GM15510 (cell line): ENCODE measurements around the gene PCDH7.

Experiments used
- POLR2A ChIP-seq: IDR thresholded peaks from 3 replicates; pipeline ENCODE4 v1.6.1; 2011; ENCODE audit warnings: borderline replicate concordance; ENCODE audit not compliant: insufficient read length; ENCODE audit errors: extremely low read depth

Gene PCDH7, protein sequence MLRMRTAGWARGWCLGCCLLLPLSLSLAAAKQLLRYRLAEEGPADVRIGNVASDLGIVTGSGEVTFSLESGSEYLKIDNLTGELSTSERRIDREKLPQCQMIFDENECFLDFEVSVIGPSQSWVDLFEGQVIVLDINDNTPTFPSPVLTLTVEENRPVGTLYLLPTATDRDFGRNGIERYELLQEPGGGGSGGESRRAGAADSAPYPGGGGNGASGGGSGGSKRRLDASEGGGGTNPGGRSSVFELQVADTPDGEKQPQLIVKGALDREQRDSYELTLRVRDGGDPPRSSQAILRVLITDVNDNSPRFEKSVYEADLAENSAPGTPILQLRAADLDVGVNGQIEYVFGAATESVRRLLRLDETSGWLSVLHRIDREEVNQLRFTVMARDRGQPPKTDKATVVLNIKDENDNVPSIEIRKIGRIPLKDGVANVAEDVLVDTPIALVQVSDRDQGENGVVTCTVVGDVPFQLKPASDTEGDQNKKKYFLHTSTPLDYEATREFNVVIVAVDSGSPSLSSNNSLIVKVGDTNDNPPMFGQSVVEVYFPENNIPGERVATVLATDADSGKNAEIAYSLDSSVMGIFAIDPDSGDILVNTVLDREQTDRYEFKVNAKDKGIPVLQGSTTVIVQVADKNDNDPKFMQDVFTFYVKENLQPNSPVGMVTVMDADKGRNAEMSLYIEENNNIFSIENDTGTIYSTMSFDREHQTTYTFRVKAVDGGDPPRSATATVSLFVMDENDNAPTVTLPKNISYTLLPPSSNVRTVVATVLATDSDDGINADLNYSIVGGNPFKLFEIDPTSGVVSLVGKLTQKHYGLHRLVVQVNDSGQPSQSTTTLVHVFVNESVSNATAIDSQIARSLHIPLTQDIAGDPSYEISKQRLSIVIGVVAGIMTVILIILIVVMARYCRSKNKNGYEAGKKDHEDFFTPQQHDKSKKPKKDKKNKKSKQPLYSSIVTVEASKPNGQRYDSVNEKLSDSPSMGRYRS (N-terminal part only)

DNA sequence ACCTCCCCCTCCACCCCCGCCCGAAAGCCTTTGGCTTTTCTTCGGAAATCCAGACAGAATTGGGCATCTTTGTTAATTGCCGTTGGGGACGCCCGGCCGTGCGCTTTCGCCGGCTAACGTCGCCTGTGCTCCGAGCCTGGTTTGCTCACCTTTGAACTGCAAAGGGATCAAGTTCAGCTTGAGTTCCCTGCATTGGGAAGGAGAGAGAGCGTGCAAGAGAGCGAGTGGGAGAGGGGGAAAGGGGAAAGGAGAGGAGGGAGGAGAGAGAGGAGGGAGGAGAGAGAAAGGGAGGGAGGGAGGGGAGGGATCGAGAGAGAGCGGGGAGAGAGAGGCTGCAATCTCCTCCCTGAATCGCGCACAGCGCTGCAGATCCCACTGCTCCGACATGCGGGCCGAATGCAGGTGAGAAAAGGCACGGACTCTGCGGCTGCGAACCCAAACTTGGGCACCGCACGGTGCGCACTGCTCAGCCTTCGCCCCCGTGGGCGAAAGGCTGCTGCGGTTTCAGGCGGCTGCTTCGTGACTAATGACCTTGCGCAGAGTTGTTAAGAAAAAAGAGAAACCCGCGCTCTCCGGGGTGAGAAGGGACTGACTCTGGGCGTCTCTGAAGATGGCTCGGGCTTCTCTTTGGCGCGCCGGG lies at the start of gene PCDH7:
TSS of gene PCDH7 (plus strand) at position 349 of the 640 bp plus-strand sequence. CDS start 1,054 bp downstream, outside the sequence.
- TF ChIP-seq POLR2A, result no peak

- TF ChIP-seq POLR2A, result no peak
These were observed 48.2 kb upstream of the PCDH7 start for GRCh38 chr4:30671926-30672448.

DNA sequence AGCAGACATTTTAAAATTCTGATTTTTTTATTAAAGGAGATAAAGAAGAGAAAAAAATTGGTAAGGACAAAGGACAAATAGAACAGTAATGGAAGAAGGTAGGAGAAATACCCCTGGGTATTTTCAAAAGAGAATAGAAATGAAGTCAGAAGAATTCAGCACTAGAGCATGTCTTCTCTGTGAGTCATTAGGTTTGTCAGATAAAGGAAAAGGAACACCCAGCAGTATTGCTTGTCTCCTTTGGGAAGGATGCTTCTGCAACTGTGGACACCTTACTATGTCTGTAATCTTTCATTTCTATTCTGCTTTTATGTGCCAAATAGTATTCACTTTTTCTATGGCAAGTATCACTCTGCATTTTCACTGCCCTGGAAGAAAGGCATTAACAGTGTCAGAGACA lies 24.0 kb upstream of the PCDH7 start:
- TF ChIP-seq POLR2A, result no peak

DNA sequence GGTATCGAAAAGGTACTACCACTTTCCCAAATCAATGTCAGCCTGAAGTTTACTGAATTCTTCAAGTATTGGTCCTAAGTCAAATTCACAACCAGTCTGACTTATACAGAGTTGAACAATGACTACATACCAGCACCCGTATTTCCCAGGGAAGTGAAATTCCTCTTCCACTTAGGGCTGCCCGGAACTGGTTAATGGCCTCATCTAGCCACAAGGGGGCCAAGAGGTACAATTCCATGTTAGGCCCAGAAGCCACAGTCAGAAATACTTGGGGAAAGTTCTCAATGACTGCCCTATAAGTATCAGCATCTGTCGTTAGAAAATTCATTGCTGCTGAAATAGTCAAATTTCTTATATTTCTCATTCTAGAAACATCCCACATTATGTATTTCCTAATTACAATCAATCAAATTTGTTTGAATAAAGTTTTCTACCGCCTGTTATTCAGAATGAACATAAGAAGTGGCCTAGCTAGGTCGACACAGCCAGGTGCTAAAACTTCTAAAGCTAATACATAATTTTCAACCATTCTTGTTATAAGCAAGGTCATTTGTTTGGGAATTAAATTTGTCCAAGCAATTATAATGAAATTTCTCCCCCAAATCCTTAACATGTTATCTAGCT lies 5.6 kb upstream of the PCDH7 start:
- no peak for TF ChIP-seq POLR2A

GRCh38 chr4:30716158-30716557 lies 4.0 kb upstream of the PCDH7 start:
- TF ChIP-seq POLR2A, result no peak

GRCh38 chr4:30716681-30717207 lies 3.4 kb upstream of the PCDH7 start:
- no peak for TF ChIP-seq POLR2A

DNA sequence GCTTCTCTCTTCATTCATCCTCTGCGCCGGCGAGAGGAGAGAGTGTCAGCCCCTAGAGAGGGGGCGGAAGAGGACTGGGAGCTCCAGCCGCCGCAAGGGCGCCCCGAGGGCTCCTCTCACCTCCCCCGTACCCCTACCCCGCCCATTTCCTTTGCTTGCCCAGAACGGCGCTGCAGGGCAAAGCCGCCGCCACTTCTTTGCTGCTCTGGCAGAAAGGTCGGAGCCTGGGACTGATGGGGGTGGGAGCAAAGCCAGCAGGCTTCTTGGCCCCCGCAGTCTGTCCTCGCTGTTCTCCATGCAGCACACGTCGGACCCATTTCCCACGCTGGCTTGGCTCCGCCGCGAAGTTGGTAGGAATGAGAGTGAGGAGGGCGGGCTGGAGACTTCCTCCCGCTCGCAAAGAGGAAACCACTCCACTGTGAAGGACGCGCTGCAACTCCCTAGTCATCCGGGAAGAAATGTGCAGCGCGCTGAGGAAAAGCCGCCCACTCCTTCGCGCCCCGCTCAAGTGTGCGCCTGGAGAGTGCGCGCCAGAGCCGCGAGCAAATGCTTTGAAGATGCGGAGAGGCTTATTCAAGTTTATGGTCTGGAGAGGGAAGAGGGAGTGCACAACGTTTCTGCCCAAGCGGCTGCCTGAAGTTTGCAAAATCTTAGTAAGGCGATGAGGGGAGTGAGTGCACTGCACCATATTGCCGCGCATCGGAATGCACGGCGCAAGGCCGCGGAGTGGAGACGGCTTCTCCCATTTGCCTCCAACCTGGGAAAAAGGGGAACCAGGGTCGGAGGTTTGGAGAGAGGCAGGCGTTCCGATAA lies 2.8 kb upstream of the PCDH7 start:
- TF ChIP-seq POLR2A, result no peak

GRCh38 chr4:30718021-30718542 lies 2.1 kb upstream of the PCDH7 start:
- TF ChIP-seq POLR2A, result no peak

DNA sequence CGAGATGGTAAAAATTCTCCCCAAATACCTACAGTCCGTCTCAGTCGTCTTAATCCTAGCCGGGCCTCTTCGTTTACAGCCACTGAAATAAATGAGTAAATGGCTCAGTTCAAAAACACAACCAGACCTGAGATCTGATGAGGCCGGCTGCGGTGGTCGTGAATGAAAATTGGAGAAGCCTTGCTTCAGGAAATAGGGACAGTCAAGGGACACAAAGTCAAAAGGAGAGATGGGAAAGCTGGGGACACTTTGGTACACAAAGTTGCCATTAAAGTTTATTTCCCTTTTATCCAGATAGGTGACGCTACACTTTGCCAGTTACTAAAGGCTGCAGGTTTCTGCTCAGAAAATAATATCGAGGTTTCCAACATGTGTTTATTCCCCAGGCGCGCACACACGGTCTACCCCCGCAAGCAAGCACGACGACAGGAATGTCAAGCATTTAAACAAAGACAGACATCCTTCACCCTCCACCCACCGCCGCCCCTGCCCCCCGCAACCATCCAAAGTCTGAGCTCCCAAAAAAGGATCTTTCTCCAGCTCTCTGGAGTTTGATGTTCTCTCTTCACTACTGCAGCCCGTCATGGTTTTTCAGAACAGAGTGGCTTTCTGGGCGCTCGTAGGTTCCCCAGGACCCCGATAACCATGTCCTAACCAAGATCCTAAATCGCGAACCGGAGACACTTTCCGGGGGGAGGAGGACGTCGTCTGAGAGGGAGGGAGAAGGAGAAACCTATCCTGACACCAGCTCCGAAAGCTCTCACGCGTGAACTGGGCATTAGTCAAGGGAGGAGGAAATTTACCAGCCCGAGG lies 1.3 kb upstream of the PCDH7 start:
- TF ChIP-seq POLR2A, result no peak

DNA sequence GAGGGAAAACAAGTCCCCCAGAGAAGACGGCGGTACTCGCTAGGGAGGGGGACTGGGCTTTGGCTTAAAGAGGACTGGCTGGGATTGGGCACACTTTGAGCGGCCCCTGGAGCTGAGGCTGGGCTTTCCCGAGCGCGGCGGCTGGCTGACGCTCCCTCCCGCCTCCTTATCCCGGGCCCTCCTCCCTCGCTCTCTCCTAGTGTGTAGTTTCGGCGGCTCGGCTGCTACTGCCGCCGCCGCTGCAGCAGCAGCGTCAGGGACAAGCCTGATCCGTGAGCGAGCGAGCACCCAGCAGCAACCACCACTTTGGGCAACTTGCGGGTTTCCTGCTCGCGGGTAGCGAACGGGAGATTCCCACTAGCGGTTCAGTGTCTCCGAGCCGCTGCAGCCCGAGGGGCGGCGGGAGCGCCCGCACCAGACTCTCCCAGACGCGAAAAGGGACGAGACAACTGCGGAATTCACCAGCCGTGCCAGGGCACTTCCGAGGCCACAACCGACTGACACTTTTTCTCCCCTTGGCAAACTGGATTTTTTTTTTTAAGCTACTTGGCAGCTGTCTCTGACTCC lies 632 bp upstream of the PCDH7 start:
- no peak for TF ChIP-seq POLR2A

GRCh38 chr4:30720661-30721184 lies 554 bp downstream of the PCDH7 start:
- TF ChIP-seq POLR2A, result no peak

GRCh38 chr4:30721185-30722091 lies 1.3 kb downstream of the PCDH7 start:
- no peak for TF ChIP-seq POLR2A
